Pancreas (tissue), 10 donors: ENCODE measurements around the gene MYCBP2. TPM values are rescaled to one million over a fixed set of nuclear protein-coding genes. Genes with fewer than 3 reads are reported as not detected.
"Not testable (repeated sequence)": the region's sequence is repeated elsewhere in the genome, so short reads cannot be mapped to it uniquely, and the experiment has no call there.

Source experiments
- ATAC-seq, 4 donors: fragments of 200-7000 bp; cut with Tn5 transposase; one replicate each; pipeline versions ENCODE4 v1.8.0 to v1.9.1; 2020; ENCODE audit warnings: mild to moderate bottlenecking in 4 of 4, moderate library complexity in 4 of 4
- DNase-seq, 6 donors: peaks; one replicate each; pipeline ENCODE4 v3.0.0-alpha.2; 2020
- FAIRE-seq: peaks from 2 replicates; lab custom pipeline; 2012; peaks lifted over from hg19 to GRCh38; lab: Jason Lieb, UNC
- H3K27ac ChIP-seq, 4 donors: fragments of 200-600 bp; sonication (generic); 1 replicate in 3 of 4; 2 replicates in 1 of 4; pipeline versions ENCODE4 v1.5.0 to v1.8.0; 2020
- H3K27me3 ChIP-seq, 4 donors: fragments of 200-600 bp; one replicate each; pipeline ENCODE4 v1.8.0; 2021
- H3K36me3 ChIP-seq, 3 donors: fragments of 200-600 bp; sonication (generic) in 1 of 3; one replicate each; pipeline versions ENCODE4 v1.5.0 to v1.8.0; 2020 to 2021
- H3K4me1 ChIP-seq, 3 donors: fragments of 200-600 bp; one replicate each; pipeline ENCODE4 v1.8.0; 2021
- H3K4me3 ChIP-seq, 4 donors: fragments of 200-600 bp; sonication (generic) in 2 of 4; one replicate each; pipeline versions ENCODE4 v1.5.0 to v1.8.0; 2020 to 2021
- H3K9me3 ChIP-seq, 4 donors: fragments of 200-600 bp; one replicate each; pipeline ENCODE4 v1.8.0; 2021
- CTCF ChIP-seq, 4 donors: fragments of 200-600 bp; sonication (generic) in 3 of 4; IDR thresholded peaks; one replicate each; pipeline versions ENCODE4 v1.5.0 to v1.8.0; 2021; ENCODE audit warnings: antibody characterized with exemption in 4 of 4
- WGBS, 2 donors: extraction: QIAGEN DNeasy Blood & Tissue Kit; methylation state at CpG; one replicate each; pipeline ENCODE4 v1.1.7; 2013; 5-methylcytosine and 5-hydroxymethylcytosine counted together
- intact Hi-C, 3 donors: fragments of 100-400 bp; cut with DNase I; formaldehyde crosslinking; loops; one replicate each; pipeline versions ENCODE4 v1.11.1 to v1.14.2; 2022
- polyA plus RNA-seq, 2 donors: library from polyadenylated mRNA; stranded (reverse); fragments of 200-250 nt; gene quantifications; one replicate each; pipeline ENCODE4 v1.2.3, GENCODE V29; 2013
- total RNA-seq, 6 donors: library from RNA; stranded (reverse); fragmentation: NEBNext Ultra II Directional in 4 of 6; extraction: Animal tissue kit (Norgen Biotek cat#: 25700) in 4 of 6; gene quantifications; one replicate each; pipeline versions ENCODE4 v1.2.1 to v1.2.4, GENCODE V29; 2021 to 2023
- donor health status: healthy with polysubstance abuse.
- donor health status: DM: no; HTN: no; CAD: no; lungs with moderate emphysema.
- donor health status: DM: no; HTN: no; CAD: no.
- donor health status: control.
- donor health status: control.
- donor health status: Bipolar disorder and iron deficiency.
- donor health status: DM: yes; HTN: yes; CAD: no.
- donor health status: DM: no; HTN: no; CAD: no.
- donor health status: DM: no; HTN: no; CAD: no.
- donor health status: DM: yes; HTN: yes; CAD: no.

MYCBP2 gene
- total and polyA plus RNA-seq, 8 donors = 17.6 to 49.1 (median 43.1) TPM

- 1 to 2% methylated on average over 11 of the region's 11 CpGs for WGBS, 2 donors
- no peak for ATAC-seq
- intact Hi-C loops = no loop called here
- Histone ChIP-seq H3K27ac (peak overlapping the region in 2 of 4 donors; percentile 63), H3K9me3 (no peaks in the 10 kb centered on the region), H3K27me3 (no peaks in the 10 kb centered on the region), H3K4me1 (peaks cover 0 to 36% (median 25%) of the 10 kb centered on the region in 3 donors), H3K4me3 (peak overlapping the region; percentile 25 to 96 (median 86)), H3K36me3 (no peaks in the 10 kb centered on the region)
- no peak for TF ChIP-seq CTCF (IDR thresholded peaks at IDR 0.05)
- no peak for FAIRE-seq
- DNase-seq = no peak
These were observed 1.4 kb downstream of the MYCBP2 start for GRCh38 chr13:77325371-77325980.

GRCh38 chr13:77323858-77324257, 3.0 kb downstream of the MYCBP2 start:
- Histone ChIP-seq H3K27ac (no peak overlapping the region), H3K9me3 (no peaks in the 10 kb centered on the region), H3K27me3 (no peaks in the 10 kb centered on the region), H3K4me3 (no peak overlapping the region), H3K4me1 (peaks cover 0 to 36% (median 28%) of the 10 kb centered on the region in 3 donors), H3K36me3 (no peaks in the 10 kb centered on the region)
- 47 to 56% methylated on average over 1 of the region's 1 CpG for WGBS, 2 donors
- TF ChIP-seq CTCF (IDR thresholded peaks at IDR 0.05) = no peak
- ATAC-seq = no peak
- no peak for FAIRE-seq
- no peak for DNase-seq
- intact Hi-C loops = no loop called here

GRCh38 chr13:77319536-77319935, 7.4 kb downstream of the MYCBP2 start:
- 18 to 22% methylated on average over 2 of the region's 2 CpGs for WGBS, 2 donors
- Histone ChIP-seq H3K9me3 (no peaks in the 10 kb centered on the region), H3K27ac (no peak overlapping the region), H3K4me3 (no peak overlapping the region), H3K4me1 (peaks cover 0 to 24% (median 19%) of the 10 kb centered on the region in 3 donors), H3K27me3 (no peaks in the 10 kb centered on the region), H3K36me3 (no peaks in the 10 kb centered on the region)
- DNase-seq (no peak), ATAC-seq (peak in 2 of 4 donors; percentile 53 to 57), FAIRE-seq (no peak)
- intact Hi-C loops = no loop called here
- no peak for TF ChIP-seq CTCF (IDR thresholded peaks at IDR 0.05)

GRCh38 chr13:77318741-77319140, 8.2 kb downstream of the MYCBP2 start:
- H3K27me3 ChIP-seq = no peaks in the 10 kb centered on the region
- WGBS, 2 donors = 60 to 74% methylated on average over 2 of the region's 2 CpGs
- peaks cover 0 to 20% (median 11%) of the 10 kb centered on the region in 3 donors for H3K4me1 ChIP-seq
- H3K27ac ChIP-seq = no peak overlapping the region
- ATAC-seq (no peak), FAIRE-seq (no peak), DNase-seq (no peak)
- H3K4me3 ChIP-seq = no peak overlapping the region
- H3K36me3 ChIP-seq = no peaks in the 10 kb centered on the region
- intact Hi-C loops = no loop called here
- H3K9me3 ChIP-seq = no peaks in the 10 kb centered on the region
- no peak for TF ChIP-seq CTCF (IDR thresholded peaks at IDR 0.05)

GRCh38 chr13:77316430-77316829, 10.5 kb downstream of the MYCBP2 start:
- 73 to 82% methylated on average over 4 of the region's 4 CpGs for WGBS, 2 donors
- H3K4me3 ChIP-seq = no peak overlapping the region
- FAIRE-seq (no peak), DNase-seq (no peak), ATAC-seq (peak in 2 of 4 donors; percentile 18 to 33)
- H3K27me3 ChIP-seq = no peaks in the 10 kb centered on the region
- no peaks in the 10 kb centered on the region for H3K36me3 ChIP-seq
- peaks cover 0 to 12% (median 4%) of the 10 kb centered on the region in 3 donors for H3K4me1 ChIP-seq
- intact Hi-C loops = no loop called here
- H3K9me3 ChIP-seq = no peaks in the 10 kb centered on the region
- H3K27ac ChIP-seq = no peak overlapping the region
- TF ChIP-seq CTCF (IDR thresholded peaks at IDR 0.05) = no peak

GRCh38 chr13:77315509-77315908, 11.4 kb downstream of the MYCBP2 start:
- H3K36me3 ChIP-seq, intact Hi-C loops, H3K27me3 ChIP-seq, DNase-seq, FAIRE-seq, H3K27ac ChIP-seq, H3K9me3 ChIP-seq, H3K4me3 ChIP-seq, ATAC-seq: not testable (repeated sequence)
- H3K4me1 ChIP-seq = peaks cover 5 to 12% (median 9%) of the 10 kb centered on the region in 3 donors
- 85 to 90% methylated on average over 7 of the region's 7 CpGs for WGBS, 2 donors
